Adrenal gland (tissue), 5 donors: ENCODE data around the gene KAZN.

Source experiments
- POLR2A ChIP-seq, 2 donors: fragments of 450-650 bp; IDR thresholded peaks; one replicate each; pipeline ENCODE4 v1.6.1; 2017; ENCODE audit warnings: antibody characterized with exemption in 2 of 2, mild to moderate bottlenecking in 2 of 2, moderate library complexity in 1 of 2
- TF ChIP-seq, protein P1 (sequence below), 6 experiments: fragments of 450-650 bp in 4 of 6; fragments of 200-600 bp in 2 of 6; sonication (generic) in 1 of 6; IDR thresholded peaks; 1 replicate in 5 of 6; 2 replicates in 1 of 6; pipeline versions ENCODE4 v1.5.1 to v1.8.0; 2016 to 2021; ENCODE audit warnings: antibody characterized with exemption in 6 of 6, mild to moderate bottlenecking in 2 of 6, moderate library complexity in 1 of 6
- donor health status: DM: no; HTN: no; CAD: no.

DNA sequence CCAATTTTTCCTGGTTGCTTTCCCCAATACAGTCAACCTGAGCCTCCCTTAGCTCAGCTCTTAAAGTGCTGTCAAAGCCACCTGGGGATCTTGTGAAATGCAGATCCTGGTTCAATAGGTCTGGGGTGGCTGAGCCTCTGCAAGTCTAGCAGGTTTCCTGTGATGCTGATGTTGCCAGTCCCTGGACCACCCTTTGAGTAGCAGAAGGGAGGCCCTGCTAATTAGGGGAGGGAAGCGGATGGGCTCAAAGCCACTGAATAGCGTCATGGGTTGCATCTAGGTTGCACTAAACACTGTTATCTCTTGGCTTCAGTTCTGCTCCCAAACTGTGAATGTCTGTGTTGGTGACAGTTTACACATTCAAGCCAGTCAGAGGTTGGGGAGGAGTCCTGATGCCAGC is 127.2 kb downstream of the KAZN start:
- no peak for TF ChIP-seq POLR2A (IDR thresholded peaks at IDR 0.05)
- TF ChIP-seq, protein P1, sequence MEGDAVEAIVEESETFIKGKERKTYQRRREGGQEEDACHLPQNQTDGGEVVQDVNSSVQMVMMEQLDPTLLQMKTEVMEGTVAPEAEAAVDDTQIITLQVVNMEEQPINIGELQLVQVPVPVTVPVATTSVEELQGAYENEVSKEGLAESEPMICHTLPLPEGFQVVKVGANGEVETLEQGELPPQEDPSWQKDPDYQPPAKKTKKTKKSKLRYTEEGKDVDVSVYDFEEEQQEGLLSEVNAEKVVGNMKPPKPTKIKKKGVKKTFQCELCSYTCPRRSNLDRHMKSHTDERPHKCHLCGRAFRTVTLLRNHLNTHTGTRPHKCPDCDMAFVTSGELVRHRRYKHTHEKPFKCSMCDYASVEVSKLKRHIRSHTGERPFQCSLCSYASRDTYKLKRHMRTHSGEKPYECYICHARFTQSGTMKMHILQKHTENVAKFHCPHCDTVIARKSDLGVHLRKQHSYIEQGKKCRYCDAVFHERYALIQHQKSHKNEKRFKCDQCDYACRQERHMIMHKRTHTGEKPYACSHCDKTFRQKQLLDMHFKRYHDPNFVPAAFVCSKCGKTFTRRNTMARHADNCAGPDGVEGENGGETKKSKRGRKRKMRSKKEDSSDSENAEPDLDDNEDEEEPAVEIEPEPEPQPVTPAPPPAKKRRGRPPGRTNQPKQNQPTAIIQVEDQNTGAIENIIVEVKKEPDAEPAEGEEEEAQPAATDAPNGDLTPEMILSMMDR (IDR thresholded peaks at IDR 0.05), result no peak
